IMR-90 (cell line): Measurements from ENCODE around the gene RGS7BP. TPM values are rescaled to one million over a fixed set of nuclear protein-coding genes. Genes with fewer than 3 reads are reported as not detected.

Source experiments
- ATAC-seq: fragments of 200-7000 bp; cut with Tn5 transposase; 2 replicates; pipeline ENCODE4 v1.9.1; 2020; ENCODE audit warnings: low read depth, mild to moderate bottlenecking, moderate library complexity
- BruUV-seq: library from RNA; stranded (reverse); fragments of 400-500 nt; replicated peaks from 2 replicates; lab custom pipeline; 2021; lab: Mats Ljungman, UMichigan
- CTCF ChIA-PET: fragments of 300-600 bp; formaldehyde crosslinking; extraction: SDS; loops from one replicate; lab custom pipeline; 2021; ENCODE audit warnings: antibody characterized with exemption; lab: Yijun Ruan, JAX
- POLR2A ChIA-PET: fragments of 300-600 bp; sonication (Branson Sonifier 250); formaldehyde crosslinking; loops from one replicate; lab custom pipeline; 2022; ENCODE audit warnings: antibody characterized with exemption; ENCODE audit not compliant: unreplicated experiment; lab: Charles Lee
- DNase-seq: peaks from one replicate; pipeline ENCODE4 v3.0.0; 2013
- H2AFZ ChIP-seq: replicated peaks from 2 replicates; pipeline ENCODE3; 2013; ENCODE audit warnings: low read length, mild to moderate bottlenecking; ENCODE audit not compliant: poor library complexity
- H2AK5ac ChIP-seq: 2 replicates; pipeline ENCODE4 v1.6.1; 2013; ENCODE audit warnings: low read depth, low read length, inconsistent platforms
- H2AK9ac ChIP-seq: replicated peaks from 2 replicates; pipeline ENCODE3; 2013; ENCODE audit warnings: mild to moderate bottlenecking, low read depth, low read length, moderate library complexity; ENCODE audit not compliant: poor library complexity
- H2BK120ac ChIP-seq: 2 replicates; pipeline ENCODE4 v1.6.1; 2013; ENCODE audit warnings: low read depth, low read length, inconsistent platforms
- H2BK15ac ChIP-seq: 3 replicates; pipeline ENCODE4 v1.6.1; 2013; ENCODE audit warnings: low read depth, low read length, inconsistent platforms
- H2BK20ac ChIP-seq: 2 replicates; pipeline ENCODE4 v1.6.1; 2013; ENCODE audit warnings: low read depth, mild to moderate bottlenecking, inconsistent platforms, low read length, moderate library complexity
- H2BK5ac ChIP-seq: 2 replicates; pipeline ENCODE4 v1.6.1; 2013; ENCODE audit warnings: mild to moderate bottlenecking, low read depth, low read length, inconsistent platforms; ENCODE audit not compliant: poor library complexity, severe bottlenecking
- H3K14ac ChIP-seq: replicated peaks from 2 replicates; pipeline ENCODE4 v1.6.1; 2013; ENCODE audit warnings: low read depth, low read length, inconsistent platforms
- H3K18ac ChIP-seq: 2 replicates; pipeline ENCODE4 v1.6.1; 2013; ENCODE audit warnings: low read depth, low read length, control low read depth
- H3K23ac ChIP-seq: 2 replicates; pipeline ENCODE4 v1.6.1; 2013; ENCODE audit warnings: low read depth, low read length, inconsistent platforms
- H3K27ac ChIP-seq: 2 replicates; pipeline ENCODE4 v1.5.1; 2013; ENCODE audit warnings: mild to moderate bottlenecking, control low read depth, low read length; ENCODE audit not compliant: insufficient read depth
- H3K27me3 ChIP-seq: 2 replicates; pipeline ENCODE4 v1.6.1; 2013; ENCODE audit warnings: low read length; ENCODE audit not compliant: control insufficient read depth, insufficient read depth
- H3K36me3 ChIP-seq: 2 replicates; pipeline ENCODE4 v1.6.1; 2013; ENCODE audit warnings: low read length, mixed read lengths; ENCODE audit not compliant: control insufficient read depth, insufficient read depth
- H3K4ac ChIP-seq: 2 replicates; pipeline ENCODE4 v1.6.1; 2013; ENCODE audit warnings: low read depth, low read length, inconsistent platforms
- H3K4me1 ChIP-seq: 2 replicates; pipeline ENCODE4 v1.6.1; 2013; ENCODE audit warnings: low read length, mixed read lengths; ENCODE audit not compliant: control insufficient read depth, insufficient read depth
- H3K4me2 ChIP-seq: 2 replicates; pipeline ENCODE4 v1.6.1; 2013; ENCODE audit warnings: low read depth, mild to moderate bottlenecking, control low read depth, low read length, moderate library complexity
- H3K4me3 ChIP-seq: 2 replicates; pipeline ENCODE4 v1.5.1; 2013; ENCODE audit warnings: low read depth, mild to moderate bottlenecking, control low read depth, low read length, moderate library complexity; ENCODE audit not compliant: insufficient read depth
- H3K56ac ChIP-seq: 2 replicates; pipeline ENCODE4 v1.6.1; 2013; ENCODE audit warnings: low read length, inconsistent platforms; ENCODE audit not compliant: insufficient read depth; ENCODE audit errors: extremely low read depth
- H3K79me1 ChIP-seq, 2 experiments: 2 replicates each; pipeline ENCODE4 v1.6.1; 2013; ENCODE audit warnings: low read length in 2 of 2, inconsistent platforms in 1 of 2, low read depth in 1 of 2
- H3K9ac ChIP-seq: 2 replicates; pipeline ENCODE4 v1.6.1; 2013; ENCODE audit warnings: low read depth, low read length, control low read depth
- H3K9me1 ChIP-seq: 2 replicates; pipeline ENCODE4 v1.6.1; 2013; ENCODE audit warnings: low read length, inconsistent platforms; ENCODE audit not compliant: insufficient read depth
- H3K9me3 ChIP-seq: 2 replicates; pipeline ENCODE4 v1.6.1; 2013; ENCODE audit warnings: low read length; ENCODE audit not compliant: control insufficient read depth, insufficient read depth
- H4K20me1 ChIP-seq: 2 replicates; pipeline ENCODE4 v1.6.1; 2013; ENCODE audit warnings: low read length, inconsistent platforms; ENCODE audit not compliant: insufficient read depth
- H4K5ac ChIP-seq: 2 replicates; pipeline ENCODE4 v1.6.1; 2013; ENCODE audit warnings: mild to moderate bottlenecking, low read depth, low read length, control low read depth
- H4K8ac ChIP-seq, 2 experiments: 2 replicates each; pipeline ENCODE4 v1.6.1; 2013; ENCODE audit warnings: low read depth in 2 of 2, low read length in 2 of 2, control low read depth in 1 of 2, inconsistent platforms in 1 of 2
- H4K91ac ChIP-seq: 2 replicates; pipeline ENCODE4 v1.6.1; 2013; ENCODE audit warnings: low read depth, low read length, inconsistent platforms; ENCODE audit not compliant: insufficient read depth
- BHLHE40 ChIP-seq: fragments of 150-350 bp; IDR thresholded peaks from 2 replicates; pipeline ENCODE4 v1.6.1; 2016; ENCODE audit warnings: mild to moderate bottlenecking, low read depth, low read length
- CEBPB ChIP-seq: IDR thresholded peaks from 2 replicates; pipeline ENCODE4 v1.6.1; 2012; ENCODE audit warnings: low read depth, low read length, improper control_type of control experiment
- CHD1 ChIP-seq: IDR thresholded peaks from 2 replicates; pipeline ENCODE4 v1.6.1; 2012; ENCODE audit warnings: low read depth, low read length, improper control_type of control experiment
- FOS ChIP-seq: fragments of 150-350 bp; IDR thresholded peaks from 2 replicates; pipeline ENCODE4 v1.6.1; 2016; ENCODE audit warnings: low read depth, low read length
- MAFK ChIP-seq: IDR thresholded peaks from 2 replicates; pipeline ENCODE4 v1.6.1; 2012; ENCODE audit warnings: low read depth, low read length, improper control_type of control experiment
- MXI1 ChIP-seq: IDR thresholded peaks from 2 replicates; pipeline ENCODE4 v1.6.1; 2012; ENCODE audit warnings: low read depth, mild to moderate bottlenecking, low read length, moderate library complexity, borderline replicate concordance
- NFE2L2 ChIP-seq: fragments of 150-350 bp; IDR thresholded peaks from 2 replicates; pipeline ENCODE4 v1.6.1; 2016; ENCODE audit warnings: low read depth, mild to moderate bottlenecking, low read length
- POLR2A ChIP-seq: IDR thresholded peaks from 2 replicates; pipeline ENCODE4 v1.6.1; 2012; ENCODE audit warnings: mild to moderate bottlenecking, low read depth, low read length
- RAD21 ChIP-seq: IDR thresholded peaks from 2 replicates; pipeline ENCODE4 v1.6.1; 2012; ENCODE audit warnings: low read length, improper control_type of control experiment
- RCOR1 ChIP-seq: IDR thresholded peaks from 2 replicates; pipeline ENCODE4 v1.6.1; 2012; ENCODE audit warnings: mild to moderate bottlenecking, low read length, improper control_type of control experiment; ENCODE audit not compliant: insufficient replicate concordance
- RFX5 ChIP-seq: IDR thresholded peaks from 2 replicates; pipeline ENCODE4 v1.8.0; 2012; ENCODE audit warnings: low read depth, mild to moderate bottlenecking, low read length, moderate library complexity
- SMC3 ChIP-seq: fragments of 150-350 bp; IDR thresholded peaks from 2 replicates; pipeline ENCODE4 v1.6.1; 2016; ENCODE audit warnings: low read depth, mild to moderate bottlenecking, antibody characterized with exemption, low read length, moderate library complexity
- WGBS, 2 experiments: methylation state at CpG; one replicate each; pipeline versions ENCODE4 v1.1.5 to v1.1.7; 2013; ENCODE audit warnings: missing lambda C conversion rate in 2 of 2; ENCODE audit not compliant: insufficient read length in 1 of 2; ENCODE audit errors: extremely low coverage in 2 of 2; 5-methylcytosine and 5-hydroxymethylcytosine counted together
- dilution Hi-C: fragments of 300-500 bp; cut with HindIII; formaldehyde crosslinking; loops from one replicate; pipeline ENCODE4 v1.14.3; 2018; ENCODE audit warnings: low sequenced_read_pairs; ENCODE audit not compliant: unreplicated experiment
- in situ Hi-C: fragments of 300-500 bp; cut with MboI; formaldehyde crosslinking; loops from 3 replicates; pipeline ENCODE4 v1.14.3; 2019; ENCODE audit warnings: low sequenced_read_pairs, inconsistent platforms, mixed read lengths
- intact Hi-C: fragments of 100-400 bp; cut with micrococcal nuclease; formaldehyde crosslinking; loops from 2 replicates; pipeline ENCODE4 v1.10.0; 2022
- polyA plus RNA-seq, 3 experiments: library from polyadenylated mRNA; depleted of rRNA; stranded (reverse); fragments of >200 nt; gene quantifications; 2 replicates each; pipeline ENCODE4 v1.2.3, GENCODE V29; 2012; ENCODE audit warnings: low replicate concordance in 1 of 3
- total RNA-seq: library from RNA; depleted of rRNA; stranded (reverse); fragments of >200 nt; gene quantifications from 2 replicates; pipeline ENCODE4 v1.2.3, GENCODE V29; 2012
- TF ChIP-seq, protein P1 (sequence below): fragments of 150-350 bp; IDR thresholded peaks from 2 replicates; pipeline ENCODE4 v1.6.1; 2016; ENCODE audit warnings: low read depth, mild to moderate bottlenecking, low read length, moderate library complexity, borderline replicate concordance
- TF ChIP-seq, protein P2 (sequence below): conservative IDR thresholded peaks from 2 replicates; pipeline ENCODE4 v1.5.1; 2012; ENCODE audit warnings: mild to moderate bottlenecking, low read depth, low read length, improper control_type of control experiment
- TF ChIP-seq, protein P3 (sequence below): fragments of 150-350 bp; IDR thresholded peaks from 2 replicates; pipeline ENCODE4 v1.6.1; 2017; ENCODE audit warnings: mild to moderate bottlenecking, antibody characterized with exemption, low read length, low read depth

Gene RGS7BP
- total and polyA plus RNA-seq, 2 of the 4 experiments (the other 2 are of a cell fraction): not detected

DNA sequence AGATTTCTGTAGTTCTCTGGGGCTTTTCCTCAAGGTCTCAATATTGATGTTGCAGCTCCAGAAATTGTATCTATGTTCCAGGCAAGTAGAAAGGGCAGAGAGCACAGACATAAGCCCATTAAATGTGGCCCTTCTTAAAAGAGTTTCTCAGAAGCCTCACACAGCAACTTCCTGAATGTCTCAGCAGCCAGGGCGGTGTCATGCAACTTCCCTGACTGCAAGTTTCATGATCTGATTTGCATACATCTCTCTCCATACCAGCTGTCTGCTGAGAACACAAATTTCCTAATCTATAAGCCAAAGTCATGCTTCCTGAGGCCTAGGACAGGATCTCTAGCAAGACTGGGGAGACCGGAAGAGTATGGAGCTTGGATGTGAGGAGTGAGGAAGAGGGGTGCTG is 13.0 kb downstream of the RGS7BP start:
- Histone ChIP-seq H2BK5ac (no peak overlapping the region), H2BK15ac (no peak overlapping the region), H4K91ac (no peak overlapping the region), H3K56ac (no peak overlapping the region), H2BK120ac (no peak overlapping the region), H3K14ac (no peak overlapping the region), H3K9me3 (no peaks in the 10 kb centered on the region), H2AFZ (no peak overlapping the region), H4K20me1 (no peaks in the 10 kb centered on the region), H3K4ac (no peak overlapping the region), H3K36me3 (no peaks in the 10 kb centered on the region), H2BK20ac (no peak overlapping the region), H3K9me1 (no peaks in the 10 kb centered on the region), H3K79me1 (no peaks in the 10 kb centered on the region), H3K9ac (no peak overlapping the region), H2AK9ac (no peak overlapping the region), H3K4me2 (no peak overlapping the region), H3K23ac (no peak overlapping the region), H4K8ac (no peak overlapping the region), H3K4me3 (no peak overlapping the region), H3K18ac (no peak overlapping the region), H2AK5ac (no peak overlapping the region), H3K27ac (no peak overlapping the region), H4K5ac (no peak overlapping the region), H3K4me1 (no peaks in the 10 kb centered on the region), H3K27me3 (no peaks in the 10 kb centered on the region)
- no CpG with 5 or more reads among the region's 2 CpGs for WGBS, 2 experiments
- intact Hi-C loops (no loop called here), dilution Hi-C loops (no loop called here), in situ Hi-C loops (no loop called here)
- CTCF ChIA-PET: no interaction called here
- no peak for TF ChIP-seq RCOR1
- TF ChIP-seq, protein P1, sequence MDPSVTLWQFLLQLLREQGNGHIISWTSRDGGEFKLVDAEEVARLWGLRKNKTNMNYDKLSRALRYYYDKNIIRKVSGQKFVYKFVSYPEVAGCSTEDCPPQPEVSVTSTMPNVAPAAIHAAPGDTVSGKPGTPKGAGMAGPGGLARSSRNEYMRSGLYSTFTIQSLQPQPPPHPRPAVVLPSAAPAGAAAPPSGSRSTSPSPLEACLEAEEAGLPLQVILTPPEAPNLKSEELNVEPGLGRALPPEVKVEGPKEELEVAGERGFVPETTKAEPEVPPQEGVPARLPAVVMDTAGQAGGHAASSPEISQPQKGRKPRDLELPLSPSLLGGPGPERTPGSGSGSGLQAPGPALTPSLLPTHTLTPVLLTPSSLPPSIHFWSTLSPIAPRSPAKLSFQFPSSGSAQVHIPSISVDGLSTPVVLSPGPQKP: no peak
- no peak for TF ChIP-seq MXI1
- TF ChIP-seq CEBPB: no peak
- no peak for TF ChIP-seq RFX5
- TF ChIP-seq NFE2L2: no peak
- TF ChIP-seq RAD21: no peak
- TF ChIP-seq, protein P2, sequence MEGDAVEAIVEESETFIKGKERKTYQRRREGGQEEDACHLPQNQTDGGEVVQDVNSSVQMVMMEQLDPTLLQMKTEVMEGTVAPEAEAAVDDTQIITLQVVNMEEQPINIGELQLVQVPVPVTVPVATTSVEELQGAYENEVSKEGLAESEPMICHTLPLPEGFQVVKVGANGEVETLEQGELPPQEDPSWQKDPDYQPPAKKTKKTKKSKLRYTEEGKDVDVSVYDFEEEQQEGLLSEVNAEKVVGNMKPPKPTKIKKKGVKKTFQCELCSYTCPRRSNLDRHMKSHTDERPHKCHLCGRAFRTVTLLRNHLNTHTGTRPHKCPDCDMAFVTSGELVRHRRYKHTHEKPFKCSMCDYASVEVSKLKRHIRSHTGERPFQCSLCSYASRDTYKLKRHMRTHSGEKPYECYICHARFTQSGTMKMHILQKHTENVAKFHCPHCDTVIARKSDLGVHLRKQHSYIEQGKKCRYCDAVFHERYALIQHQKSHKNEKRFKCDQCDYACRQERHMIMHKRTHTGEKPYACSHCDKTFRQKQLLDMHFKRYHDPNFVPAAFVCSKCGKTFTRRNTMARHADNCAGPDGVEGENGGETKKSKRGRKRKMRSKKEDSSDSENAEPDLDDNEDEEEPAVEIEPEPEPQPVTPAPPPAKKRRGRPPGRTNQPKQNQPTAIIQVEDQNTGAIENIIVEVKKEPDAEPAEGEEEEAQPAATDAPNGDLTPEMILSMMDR: no peak
- TF ChIP-seq CHD1: no peak
- TF ChIP-seq SMC3: no peak
- TF ChIP-seq BHLHE40: no peak
- no peak for TF ChIP-seq POLR2A
- TF ChIP-seq FOS: no peak
- TF ChIP-seq MAFK: no peak
- TF ChIP-seq, protein P3, sequence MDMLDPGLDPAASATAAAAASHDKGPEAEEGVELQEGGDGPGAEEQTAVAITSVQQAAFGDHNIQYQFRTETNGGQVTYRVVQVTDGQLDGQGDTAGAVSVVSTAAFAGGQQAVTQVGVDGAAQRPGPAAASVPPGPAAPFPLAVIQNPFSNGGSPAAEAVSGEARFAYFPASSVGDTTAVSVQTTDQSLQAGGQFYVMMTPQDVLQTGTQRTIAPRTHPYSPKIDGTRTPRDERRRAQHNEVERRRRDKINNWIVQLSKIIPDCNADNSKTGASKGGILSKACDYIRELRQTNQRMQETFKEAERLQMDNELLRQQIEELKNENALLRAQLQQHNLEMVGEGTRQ: no peak
- POLR2A ChIA-PET: no interaction called here
- no TSS peak for BruUV-seq
- DNase-seq: no peak
- ATAC-seq: no peak
